HepG2 (cell line): ENCODE measurements around the gene TMEM135.

Source experiments
- ATF2 ChIP-seq: sonication (generic); formaldehyde crosslinking; IDR thresholded peaks from 2 replicates; pipeline ENCODE4 v1.4.0; 2020; ENCODE audit warnings: missing genetic modification reagents
- BHLHE40 ChIP-seq: IDR thresholded peaks from 2 replicates; pipeline ENCODE4 v1.6.1; 2011; ENCODE audit warnings: low read length, improper control_type of control experiment
- CTCF ChIP-seq: sonication (generic); formaldehyde crosslinking; IDR thresholded peaks from 2 replicates; pipeline ENCODE4 v1.5.0; 2020; ENCODE audit warnings: mild to moderate bottlenecking, missing genetic modification reagents, moderate library complexity
- EP300 ChIP-seq, 3 experiments: sonication (generic) in 1 of 3; formaldehyde crosslinking in 1 of 3; IDR thresholded peaks; 2 replicates each; pipeline versions ENCODE4 v1.5.1 to v1.6.1; 2011 to 2020; ENCODE audit warnings: low read depth in 2 of 3, low read length in 2 of 3, borderline replicate concordance in 1 of 3, improper control_type of control experiment in 1 of 3, mild to moderate bottlenecking in 1 of 3, missing genetic modification reagents in 1 of 3, moderate library complexity in 1 of 3
- GTF2F1 ChIP-seq: fragments of 150-350 bp; IDR thresholded peaks from 2 replicates; pipeline ENCODE4 v1.6.1; 2014; ENCODE audit warnings: low read length
- POLR2A ChIP-seq, 2 experiments: IDR thresholded peaks; 2 replicates each; pipeline ENCODE4 v1.6.1; 2011; ENCODE audit warnings: low read depth in 2 of 2, low read length in 2 of 2, mild to moderate bottlenecking in 1 of 2, moderate library complexity in 1 of 2; ENCODE audit not compliant: insufficient read depth in 1 of 2
- PRPF4 ChIP-seq: fragments of 200-400 bp; formaldehyde crosslinking; IDR thresholded peaks from 2 replicates; pipeline ENCODE4 v1.6.1; 2016; ENCODE audit warnings: low read length, low read depth; ENCODE audit not compliant: poor library complexity, severe bottlenecking
- RELA ChIP-seq: sonication (generic); formaldehyde crosslinking; IDR thresholded peaks from 2 replicates; pipeline ENCODE4 v1.4.0; 2020; ENCODE audit warnings: missing genetic modification reagents
- SKIL ChIP-seq: sonication (generic); formaldehyde crosslinking; IDR thresholded peaks from 2 replicates; pipeline ENCODE4 v1.8.0; 2022; ENCODE audit warnings: missing genetic modification reagents, mild to moderate bottlenecking, moderate library complexity, borderline replicate concordance
- TAF1 ChIP-seq: sonication (generic); formaldehyde crosslinking; IDR thresholded peaks from 2 replicates; pipeline ENCODE4 v1.4.0; 2020; ENCODE audit warnings: missing genetic modification reagents
- TBL1XR1 ChIP-seq: fragments of 150-350 bp; IDR thresholded peaks from 2 replicates; pipeline ENCODE4 v1.6.1; 2014; ENCODE audit warnings: borderline replicate concordance, low read length; ENCODE audit not compliant: partially characterized antibody
- TBX3 ChIP-seq: fragments of 450-650 bp; IDR thresholded peaks from 2 replicates; pipeline ENCODE4 v1.6.1; 2017; ENCODE audit warnings: antibody characterized with exemption, mild to moderate bottlenecking, inconsistent platforms, borderline replicate concordance
- TP53 ChIP-seq: sonication (generic); formaldehyde crosslinking; conservative IDR thresholded peaks from 2 replicates; pipeline ENCODE4 v1.4.0; 2020; ENCODE audit warnings: missing genetic modification reagents
- ZBTB7A ChIP-seq: sonication (generic); formaldehyde crosslinking; IDR thresholded peaks from 2 replicates; pipeline ENCODE4 v1.8.0; 2022; ENCODE audit warnings: mild to moderate bottlenecking, missing genetic modification reagents

GRCh38 chr11:87046824-87047223 lies 9.1 kb downstream of the TMEM135 start:
- TF ChIP-seq EP300 (IDR thresholded peaks at IDR 0.05; ENCODE audit: low read depth in 2 of 2, low read length in 2 of 2) (no peak), EP300 (CRISPR knock-in tag; IDR thresholded peaks at IDR 0.05; ENCODE audit: borderline replicate concordance) (no peak), TBL1XR1 (no peak), RELA (CRISPR knock-in tag) (no peak), BHLHE40 (no peak), SKIL (CRISPR knock-in tag) (no peak), TP53 (CRISPR knock-in tag) (no peak), PRPF4 (no peak), TAF1 (CRISPR knock-in tag) (no peak), GTF2F1 (no peak), CTCF (CRISPR knock-in tag) (no peak), ZBTB7A (CRISPR knock-in tag) (no peak), TBX3 (no peak), POLR2A (IDR thresholded peaks at IDR 0.05; ENCODE audit: insufficient read depth in 1 of 2, low read depth in 2 of 2, low read length in 2 of 2) (no peak), ATF2 (CRISPR knock-in tag) (no peak)
